ENCODE results near the gene NTM. TPM values are rescaled to one million over a fixed set of nuclear protein-coding genes. Genes with fewer than 3 reads are reported as not detected.

The NTM gene
- total and polyA plus RNA-seq, 2 donors from 2014 or later = 0.92 to 10.3 TPM

GRCh38 chr11:132353255-132353654 lies 982.8 kb downstream of the NTM start:
- no peak for TF ChIP-seq CTCF (IDR thresholded peaks at IDR 0.05; ENCODE audit: borderline replicate concordance, extremely low read depth, insufficient read depth)
- Histone ChIP-seq H3K9ac (ENCODE audit: low read length in 3 of 3) (no peak overlapping the region), H3K36me3 (ENCODE audit: control insufficient read depth in 2 of 3, insufficient read depth in 3 of 3, low read length in 3 of 3) (no peaks in the 10 kb centered on the region), H3K27ac (ENCODE audit: low read depth in 2 of 2, low read length in 2 of 2) (no peak overlapping the region), H3K4me1 (ENCODE audit: control insufficient read depth in 2 of 3, insufficient read depth in 2 of 3, low read depth in 1 of 3, low read length in 3 of 3) (no peaks in the 10 kb centered on the region), H3K4me3 (ENCODE audit: low read length in 3 of 3) (no peak overlapping the region), H3K27me3 (ENCODE audit: control insufficient read depth, insufficient read depth, low read length) (no peaks in the 10 kb centered on the region), H3K9me3 (ENCODE audit: control insufficient read depth in 2 of 3, insufficient read depth in 1 of 3, low read length in 3 of 3) (no peaks in the 10 kb centered on the region)
- DNase-seq (no peak), FAIRE-seq (no peak)
- intact Hi-C loops (cut with DNase I) = no loop called here

GRCh38 chr11:132357811-132358572 lies 987.6 kb downstream of the NTM start:
- intact Hi-C loops (cut with DNase I) = no loop called here
- no peaks in the 10 kb centered on the region for H3K27me3 ChIP-seq (ENCODE audit: control insufficient read depth, insufficient read depth, low read length)

GRCh38 chr11:132358573-132358953 lies 988.1 kb downstream of the NTM start:
- H3K4me1 ChIP-seq (ENCODE audit: control insufficient read depth in 2 of 3, insufficient read depth in 2 of 3, low read depth in 1 of 3, low read length in 3 of 3) = no peaks in the 10 kb centered on the region
- H3K9ac ChIP-seq (ENCODE audit: low read length in 3 of 3) = no peak overlapping the region
- DNase-seq = no peak
- H3K27me3 ChIP-seq (ENCODE audit: control insufficient read depth, insufficient read depth, low read length) = no peaks in the 10 kb centered on the region
- no peak overlapping the region for H3K27ac ChIP-seq (ENCODE audit: low read depth in 2 of 2, low read length in 2 of 2)
- no peak overlapping the region for H3K4me3 ChIP-seq (ENCODE audit: low read length in 3 of 3)
- intact Hi-C loops (cut with DNase I) = no loop called here
- no peak for FAIRE-seq
- H3K36me3 ChIP-seq (ENCODE audit: control insufficient read depth in 2 of 3, insufficient read depth in 3 of 3, low read length in 3 of 3) = no peaks in the 10 kb centered on the region
- TF ChIP-seq CTCF (IDR thresholded peaks at IDR 0.05; ENCODE audit: borderline replicate concordance, extremely low read depth, insufficient read depth) = no peak
- H3K9me3 ChIP-seq (ENCODE audit: control insufficient read depth in 2 of 3, insufficient read depth in 1 of 3, low read length in 3 of 3) = no peaks in the 10 kb centered on the region

More at GRCh38 chr11:132357811-132358572, 987.6 kb downstream of the NTM start:
- DNase-seq = no peak
- no peak for FAIRE-seq
- Histone ChIP-seq H3K4me1 (ENCODE audit: control insufficient read depth in 2 of 3, insufficient read depth in 2 of 3, low read depth in 1 of 3, low read length in 3 of 3) (no peaks in the 10 kb centered on the region), H3K4me3 (ENCODE audit: low read length in 3 of 3) (no peak overlapping the region), H3K36me3 (ENCODE audit: control insufficient read depth in 2 of 3, insufficient read depth in 3 of 3, low read length in 3 of 3) (no peaks in the 10 kb centered on the region), H3K27ac (ENCODE audit: low read depth in 2 of 2, low read length in 2 of 2) (no peak overlapping the region), H3K9ac (ENCODE audit: low read length in 3 of 3) (no peak overlapping the region), H3K9me3 (ENCODE audit: control insufficient read depth in 2 of 3, insufficient read depth in 1 of 3, low read length in 3 of 3) (no peaks in the 10 kb centered on the region)
- TF ChIP-seq CTCF (IDR thresholded peaks at IDR 0.05; ENCODE audit: borderline replicate concordance, extremely low read depth, insufficient read depth) = no peak
